ENCODE data around the gene RALGPS2. TPM values are rescaled to one million over a fixed set of nuclear protein-coding genes. Genes with fewer than 3 reads are reported as not detected.
A peak's percentile ranks its signal among the peaks of the same experiment; 100 is the strongest.

The RALGPS2 gene, protein sequence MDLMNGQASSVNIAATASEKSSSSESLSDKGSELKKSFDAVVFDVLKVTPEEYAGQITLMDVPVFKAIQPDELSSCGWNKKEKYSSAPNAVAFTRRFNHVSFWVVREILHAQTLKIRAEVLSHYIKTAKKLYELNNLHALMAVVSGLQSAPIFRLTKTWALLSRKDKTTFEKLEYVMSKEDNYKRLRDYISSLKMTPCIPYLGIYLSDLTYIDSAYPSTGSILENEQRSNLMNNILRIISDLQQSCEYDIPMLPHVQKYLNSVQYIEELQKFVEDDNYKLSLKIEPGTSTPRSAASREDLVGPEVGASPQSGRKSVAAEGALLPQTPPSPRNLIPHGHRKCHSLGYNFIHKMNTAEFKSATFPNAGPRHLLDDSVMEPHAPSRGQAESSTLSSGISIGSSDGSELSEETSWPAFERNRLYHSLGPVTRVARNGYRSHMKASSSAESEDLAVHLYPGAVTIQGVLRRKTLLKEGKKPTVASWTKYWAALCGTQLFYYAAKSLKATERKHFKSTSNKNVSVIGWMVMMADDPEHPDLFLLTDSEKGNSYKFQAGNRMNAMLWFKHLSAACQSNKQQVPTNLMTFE
- 33.8 to 38.0 TPM (median 37.0 TPM) in 3 replicates for total RNA-seq (2021)
- percentile 83 among the genes with signal in this experiment for Bru-seq, nascent RNA
- long read RNA-seq, experiment 1, full-length matches to known transcripts: 39 of 115 reads
- long read RNA-seq, experiment 1, partial matches to known transcripts: 14 of 115 reads
- long read RNA-seq, experiment 1, other reads (novel, unspliced or antisense): 62 of 115 reads
- long read RNA-seq, experiment 2, full-length matches to known transcripts: 4 of 48 reads
- long read RNA-seq, experiment 2, partial matches to known transcripts: 7 of 48 reads
- long read RNA-seq, experiment 2, other reads (novel, unspliced or antisense): 37 of 48 reads
- long read RNA-seq, experiment 3, partial matches to known transcripts: 2 of 5 reads
- long read RNA-seq, experiment 3, other reads (novel, unspliced or antisense): 2 of 5 reads

DNA sequence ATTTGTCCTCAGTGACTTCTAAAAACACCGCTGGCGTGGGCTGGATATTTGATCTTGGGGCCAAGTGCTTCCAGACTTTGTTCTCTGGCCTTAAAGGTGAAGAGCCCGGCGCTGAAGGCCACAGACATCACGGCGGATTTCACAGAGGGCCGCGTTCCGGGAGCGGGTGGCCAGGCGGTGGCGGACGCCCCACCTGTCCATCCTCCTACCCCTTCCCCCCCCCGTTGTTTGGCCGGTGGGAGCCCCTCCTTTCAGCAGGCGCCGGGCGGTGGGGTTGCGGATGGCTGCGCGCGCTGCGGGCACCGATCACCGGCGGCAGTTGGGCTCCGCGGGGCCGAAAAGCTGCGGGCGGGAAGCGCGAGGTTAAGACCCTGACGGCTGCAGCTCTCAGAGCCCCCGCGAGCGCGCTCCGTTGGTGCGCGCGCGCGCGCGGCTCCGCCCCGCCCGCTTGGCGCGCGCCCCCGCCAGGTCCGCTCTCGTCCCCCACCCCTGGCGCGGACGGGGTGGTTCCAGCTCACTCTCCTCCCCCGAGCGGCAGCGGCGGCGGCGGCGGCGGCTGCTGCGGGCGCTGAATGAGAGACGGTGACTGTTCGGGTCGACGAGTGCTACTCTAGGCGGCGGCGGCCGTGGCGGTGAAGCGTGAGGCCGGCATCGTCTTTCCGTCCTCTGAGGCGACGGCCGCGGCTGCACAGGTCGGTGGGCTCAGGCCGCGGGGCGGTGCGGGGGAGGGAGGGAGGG lies at the start of gene RALGPS2:
TSS of gene RALGPS2 (plus strand) at position 517 of the 738 bp plus-strand sequence. CDS start 51,521 bp downstream, outside the sequence.
- Mint-ChIP-seq H3K9me3 (no peaks in the 10 kb centered on the region), H3K4me1 (peaks cover 31% of the 10 kb centered on the region), H3K36me3 (no peaks in the 10 kb centered on the region), H3K27me3 (ENCODE audit: low read depth) (no peaks in the 10 kb centered on the region), H3K4me3 (peak within 1 kb of the TSS; percentile 88), H3K27ac (peak within 1 kb of the TSS; percentile 94)
- CTCF ChIA-PET: interaction anchor here (0.6 to 3.5 kb wide), 6 partner anchors 9 to 278 kb away, joined by 3 to 20 read pairs (median 8); no protein-coding TSS in a partner anchor
- POLR2A ChIA-PET: interaction anchor here (1.0 to 1.5 kb wide), 3 partner anchors 23 to 278 kb away, joined by 3 to 6 read pairs (median 4); no protein-coding TSS in a partner anchor
- DNase-seq (ENCODE audit: low spot score) (peak; percentile 82), ATAC-seq (peak; percentile 67)
- TF ChIP-seq, protein P1, sequence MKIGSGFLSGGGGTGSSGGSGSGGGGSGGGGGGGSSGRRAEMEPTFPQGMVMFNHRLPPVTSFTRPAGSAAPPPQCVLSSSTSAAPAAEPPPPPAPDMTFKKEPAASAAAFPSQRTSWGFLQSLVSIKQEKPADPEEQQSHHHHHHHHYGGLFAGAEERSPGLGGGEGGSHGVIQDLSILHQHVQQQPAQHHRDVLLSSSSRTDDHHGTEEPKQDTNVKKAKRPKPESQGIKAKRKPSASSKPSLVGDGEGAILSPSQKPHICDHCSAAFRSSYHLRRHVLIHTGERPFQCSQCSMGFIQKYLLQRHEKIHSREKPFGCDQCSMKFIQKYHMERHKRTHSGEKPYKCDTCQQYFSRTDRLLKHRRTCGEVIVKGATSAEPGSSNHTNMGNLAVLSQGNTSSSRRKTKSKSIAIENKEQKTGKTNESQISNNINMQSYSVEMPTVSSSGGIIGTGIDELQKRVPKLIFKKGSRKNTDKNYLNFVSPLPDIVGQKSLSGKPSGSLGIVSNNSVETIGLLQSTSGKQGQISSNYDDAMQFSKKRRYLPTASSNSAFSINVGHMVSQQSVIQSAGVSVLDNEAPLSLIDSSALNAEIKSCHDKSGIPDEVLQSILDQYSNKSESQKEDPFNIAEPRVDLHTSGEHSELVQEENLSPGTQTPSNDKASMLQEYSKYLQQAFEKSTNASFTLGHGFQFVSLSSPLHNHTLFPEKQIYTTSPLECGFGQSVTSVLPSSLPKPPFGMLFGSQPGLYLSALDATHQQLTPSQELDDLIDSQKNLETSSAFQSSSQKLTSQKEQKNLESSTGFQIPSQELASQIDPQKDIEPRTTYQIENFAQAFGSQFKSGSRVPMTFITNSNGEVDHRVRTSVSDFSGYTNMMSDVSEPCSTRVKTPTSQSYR (CRISPR knock-in tag; IDR thresholded peaks at IDR 0.05): no peak
- TF ChIP-seq, protein P2, sequence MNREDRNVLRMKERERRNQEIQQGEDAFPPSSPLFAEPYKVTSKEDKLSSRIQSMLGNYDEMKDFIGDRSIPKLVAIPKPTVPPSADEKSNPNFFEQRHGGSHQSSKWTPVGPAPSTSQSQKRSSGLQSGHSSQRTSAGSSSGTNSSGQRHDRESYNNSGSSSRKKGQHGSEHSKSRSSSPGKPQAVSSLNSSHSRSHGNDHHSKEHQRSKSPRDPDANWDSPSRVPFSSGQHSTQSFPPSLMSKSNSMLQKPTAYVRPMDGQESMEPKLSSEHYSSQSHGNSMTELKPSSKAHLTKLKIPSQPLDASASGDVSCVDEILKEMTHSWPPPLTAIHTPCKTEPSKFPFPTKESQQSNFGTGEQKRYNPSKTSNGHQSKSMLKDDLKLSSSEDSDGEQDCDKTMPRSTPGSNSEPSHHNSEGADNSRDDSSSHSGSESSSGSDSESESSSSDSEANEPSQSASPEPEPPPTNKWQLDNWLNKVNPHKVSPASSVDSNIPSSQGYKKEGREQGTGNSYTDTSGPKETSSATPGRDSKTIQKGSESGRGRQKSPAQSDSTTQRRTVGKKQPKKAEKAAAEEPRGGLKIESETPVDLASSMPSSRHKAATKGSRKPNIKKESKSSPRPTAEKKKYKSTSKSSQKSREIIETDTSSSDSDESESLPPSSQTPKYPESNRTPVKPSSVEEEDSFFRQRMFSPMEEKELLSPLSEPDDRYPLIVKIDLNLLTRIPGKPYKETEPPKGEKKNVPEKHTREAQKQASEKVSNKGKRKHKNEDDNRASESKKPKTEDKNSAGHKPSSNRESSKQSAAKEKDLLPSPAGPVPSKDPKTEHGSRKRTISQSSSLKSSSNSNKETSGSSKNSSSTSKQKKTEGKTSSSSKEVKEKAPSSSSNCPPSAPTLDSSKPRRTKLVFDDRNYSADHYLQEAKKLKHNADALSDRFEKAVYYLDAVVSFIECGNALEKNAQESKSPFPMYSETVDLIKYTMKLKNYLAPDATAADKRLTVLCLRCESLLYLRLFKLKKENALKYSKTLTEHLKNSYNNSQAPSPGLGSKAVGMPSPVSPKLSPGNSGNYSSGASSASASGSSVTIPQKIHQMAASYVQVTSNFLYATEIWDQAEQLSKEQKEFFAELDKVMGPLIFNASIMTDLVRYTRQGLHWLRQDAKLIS (CRISPR knock-in tag; IDR thresholded peaks at IDR 0.05; ENCODE audit: borderline replicate concordance): no peak
- TF ChIP-seq, protein P3, sequence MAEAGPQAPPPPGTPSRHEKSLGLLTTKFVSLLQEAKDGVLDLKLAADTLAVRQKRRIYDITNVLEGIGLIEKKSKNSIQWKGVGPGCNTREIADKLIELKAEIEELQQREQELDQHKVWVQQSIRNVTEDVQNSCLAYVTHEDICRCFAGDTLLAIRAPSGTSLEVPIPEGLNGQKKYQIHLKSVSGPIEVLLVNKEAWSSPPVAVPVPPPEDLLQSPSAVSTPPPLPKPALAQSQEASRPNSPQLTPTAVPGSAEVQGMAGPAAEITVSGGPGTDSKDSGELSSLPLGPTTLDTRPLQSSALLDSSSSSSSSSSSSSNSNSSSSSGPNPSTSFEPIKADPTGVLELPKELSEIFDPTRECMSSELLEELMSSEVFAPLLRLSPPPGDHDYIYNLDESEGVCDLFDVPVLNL (CRISPR knock-in tag; IDR thresholded peaks at IDR 0.05; ENCODE audit: borderline replicate concordance, low read depth): no peak
- TF ChIP-seq GABPB1 (CRISPR knock-in tag; IDR thresholded peaks at IDR 0.05) (0 out of 2 replicates have a peak, but pooled peaks have one; percentile 15), TEAD1 (CRISPR knock-in tag; IDR thresholded peaks at IDR 0.05) (no peak), NFATC4 (CRISPR knock-in tag; IDR thresholded peaks at IDR 0.05) (no peak), OVOL2 (CRISPR knock-in tag; IDR thresholded peaks at IDR 0.05; ENCODE audit: borderline replicate concordance) (no peak), TP53 (CRISPR knock-in tag; IDR thresholded peaks at IDR 0.05) (peak; percentile 77; the same call in 1 of the 2 replicates), ZNF317 (CRISPR knock-in tag; IDR thresholded peaks at IDR 0.05; ENCODE audit: borderline replicate concordance, low read depth) (no peak), ZNF232 (CRISPR knock-in tag; IDR thresholded peaks at IDR 0.05) (no peak), ETV6 (CRISPR knock-in tag; IDR thresholded peaks at IDR 0.05) (no peak), SP1 (CRISPR knock-in tag; conservative IDR thresholded peaks at IDR 0.05) (peak; percentile 45; the same call in 1 of the 2 replicates), NR2C2 (CRISPR knock-in tag; IDR thresholded peaks at IDR 0.05) (no peak)
- TF ChIP-seq, protein P4, sequence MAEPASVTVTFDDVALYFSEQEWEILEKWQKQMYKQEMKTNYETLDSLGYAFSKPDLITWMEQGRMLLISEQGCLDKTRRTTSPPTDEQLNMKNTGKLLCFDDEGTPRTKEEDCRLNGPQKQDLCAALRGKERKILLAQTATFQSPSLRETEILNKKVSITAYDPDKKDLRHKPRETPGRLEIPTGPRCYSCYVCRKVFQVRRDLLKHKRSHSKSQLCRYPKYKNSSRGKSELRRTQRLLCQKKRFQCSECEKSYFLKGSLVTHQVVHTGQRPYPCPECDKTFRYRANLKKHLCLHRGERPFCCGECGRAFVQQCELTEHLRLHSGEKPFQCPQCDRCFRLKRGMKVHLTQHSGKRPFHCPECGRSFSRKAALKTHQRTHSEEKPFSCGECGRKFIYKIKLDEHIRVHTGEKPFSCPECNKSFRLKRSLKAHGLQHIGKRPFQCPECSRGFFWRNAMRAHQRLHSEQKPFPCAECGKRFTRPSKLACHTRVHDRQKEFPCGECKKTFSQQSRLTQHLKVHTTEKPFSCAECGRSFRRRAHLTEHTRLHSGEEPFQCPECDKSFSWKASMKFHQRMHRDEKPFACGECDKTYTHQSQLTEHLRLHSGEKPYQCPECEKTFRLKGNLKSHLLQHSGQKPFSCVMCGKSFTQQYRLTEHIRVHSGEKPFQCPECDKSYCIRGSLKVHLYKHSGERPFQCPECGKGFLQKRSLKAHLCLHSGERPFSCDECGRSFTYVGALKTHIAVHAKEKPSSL (CRISPR knock-in tag; conservative IDR thresholded peaks at IDR 0.05): no peak
- TF ChIP-seq, protein P5, sequence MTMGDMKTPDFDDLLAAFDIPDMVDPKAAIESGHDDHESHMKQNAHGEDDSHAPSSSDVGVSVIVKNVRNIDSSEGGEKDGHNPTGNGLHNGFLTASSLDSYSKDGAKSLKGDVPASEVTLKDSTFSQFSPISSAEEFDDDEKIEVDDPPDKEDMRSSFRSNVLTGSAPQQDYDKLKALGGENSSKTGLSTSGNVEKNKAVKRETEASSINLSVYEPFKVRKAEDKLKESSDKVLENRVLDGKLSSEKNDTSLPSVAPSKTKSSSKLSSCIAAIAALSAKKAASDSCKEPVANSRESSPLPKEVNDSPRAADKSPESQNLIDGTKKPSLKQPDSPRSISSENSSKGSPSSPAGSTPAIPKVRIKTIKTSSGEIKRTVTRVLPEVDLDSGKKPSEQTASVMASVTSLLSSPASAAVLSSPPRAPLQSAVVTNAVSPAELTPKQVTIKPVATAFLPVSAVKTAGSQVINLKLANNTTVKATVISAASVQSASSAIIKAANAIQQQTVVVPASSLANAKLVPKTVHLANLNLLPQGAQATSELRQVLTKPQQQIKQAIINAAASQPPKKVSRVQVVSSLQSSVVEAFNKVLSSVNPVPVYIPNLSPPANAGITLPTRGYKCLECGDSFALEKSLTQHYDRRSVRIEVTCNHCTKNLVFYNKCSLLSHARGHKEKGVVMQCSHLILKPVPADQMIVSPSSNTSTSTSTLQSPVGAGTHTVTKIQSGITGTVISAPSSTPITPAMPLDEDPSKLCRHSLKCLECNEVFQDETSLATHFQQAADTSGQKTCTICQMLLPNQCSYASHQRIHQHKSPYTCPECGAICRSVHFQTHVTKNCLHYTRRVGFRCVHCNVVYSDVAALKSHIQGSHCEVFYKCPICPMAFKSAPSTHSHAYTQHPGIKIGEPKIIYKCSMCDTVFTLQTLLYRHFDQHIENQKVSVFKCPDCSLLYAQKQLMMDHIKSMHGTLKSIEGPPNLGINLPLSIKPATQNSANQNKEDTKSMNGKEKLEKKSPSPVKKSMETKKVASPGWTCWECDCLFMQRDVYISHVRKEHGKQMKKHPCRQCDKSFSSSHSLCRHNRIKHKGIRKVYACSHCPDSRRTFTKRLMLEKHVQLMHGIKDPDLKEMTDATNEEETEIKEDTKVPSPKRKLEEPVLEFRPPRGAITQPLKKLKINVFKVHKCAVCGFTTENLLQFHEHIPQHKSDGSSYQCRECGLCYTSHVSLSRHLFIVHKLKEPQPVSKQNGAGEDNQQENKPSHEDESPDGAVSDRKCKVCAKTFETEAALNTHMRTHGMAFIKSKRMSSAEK (CRISPR knock-in tag; IDR thresholded peaks at IDR 0.05; ENCODE audit: borderline replicate concordance): no peak
- TF ChIP-seq, protein P6, sequence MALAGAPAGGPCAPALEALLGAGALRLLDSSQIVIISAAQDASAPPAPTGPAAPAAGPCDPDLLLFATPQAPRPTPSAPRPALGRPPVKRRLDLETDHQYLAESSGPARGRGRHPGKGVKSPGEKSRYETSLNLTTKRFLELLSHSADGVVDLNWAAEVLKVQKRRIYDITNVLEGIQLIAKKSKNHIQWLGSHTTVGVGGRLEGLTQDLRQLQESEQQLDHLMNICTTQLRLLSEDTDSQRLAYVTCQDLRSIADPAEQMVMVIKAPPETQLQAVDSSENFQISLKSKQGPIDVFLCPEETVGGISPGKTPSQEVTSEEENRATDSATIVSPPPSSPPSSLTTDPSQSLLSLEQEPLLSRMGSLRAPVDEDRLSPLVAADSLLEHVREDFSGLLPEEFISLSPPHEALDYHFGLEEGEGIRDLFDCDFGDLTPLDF (CRISPR knock-in tag; IDR thresholded peaks at IDR 0.05): no peak

Data from WTC11 (cell line).